Measurements from ENCODE around the gene TRIO.

Gene TRIO

DNA sequence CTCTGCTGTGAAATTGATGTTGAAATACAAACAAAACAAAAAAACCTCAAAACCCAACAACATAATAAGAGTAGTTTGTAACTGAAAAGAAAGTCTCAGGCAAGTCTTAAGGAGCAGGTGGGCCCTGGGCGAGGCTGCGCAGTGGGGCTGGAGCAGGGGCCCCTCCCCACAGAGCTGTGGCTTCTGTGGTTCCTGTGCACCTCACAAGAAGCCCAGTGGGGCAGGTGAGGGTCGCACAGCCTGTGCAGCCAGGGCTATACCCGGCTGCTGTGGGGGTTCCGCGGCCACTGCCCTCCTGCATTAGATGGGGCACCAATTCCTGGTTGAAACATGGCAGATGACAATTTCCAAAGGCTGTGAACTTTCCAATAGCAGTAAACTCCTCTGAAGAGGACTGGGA, 75.3 kb downstream of the TRIO start:
- no peak for DNase-seq (ENCODE audit: low read depth)
- H3K4me3 ChIP-seq (ENCODE audit: control insufficient read depth, low read depth, low read length): no peak overlapping the region
- TF ChIP-seq, protein P1, sequence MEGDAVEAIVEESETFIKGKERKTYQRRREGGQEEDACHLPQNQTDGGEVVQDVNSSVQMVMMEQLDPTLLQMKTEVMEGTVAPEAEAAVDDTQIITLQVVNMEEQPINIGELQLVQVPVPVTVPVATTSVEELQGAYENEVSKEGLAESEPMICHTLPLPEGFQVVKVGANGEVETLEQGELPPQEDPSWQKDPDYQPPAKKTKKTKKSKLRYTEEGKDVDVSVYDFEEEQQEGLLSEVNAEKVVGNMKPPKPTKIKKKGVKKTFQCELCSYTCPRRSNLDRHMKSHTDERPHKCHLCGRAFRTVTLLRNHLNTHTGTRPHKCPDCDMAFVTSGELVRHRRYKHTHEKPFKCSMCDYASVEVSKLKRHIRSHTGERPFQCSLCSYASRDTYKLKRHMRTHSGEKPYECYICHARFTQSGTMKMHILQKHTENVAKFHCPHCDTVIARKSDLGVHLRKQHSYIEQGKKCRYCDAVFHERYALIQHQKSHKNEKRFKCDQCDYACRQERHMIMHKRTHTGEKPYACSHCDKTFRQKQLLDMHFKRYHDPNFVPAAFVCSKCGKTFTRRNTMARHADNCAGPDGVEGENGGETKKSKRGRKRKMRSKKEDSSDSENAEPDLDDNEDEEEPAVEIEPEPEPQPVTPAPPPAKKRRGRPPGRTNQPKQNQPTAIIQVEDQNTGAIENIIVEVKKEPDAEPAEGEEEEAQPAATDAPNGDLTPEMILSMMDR (conservative IDR thresholded peaks at IDR 0.05; ENCODE audit: control insufficient read depth, insufficient read depth, low read depth, low read length): no peak

DNA sequence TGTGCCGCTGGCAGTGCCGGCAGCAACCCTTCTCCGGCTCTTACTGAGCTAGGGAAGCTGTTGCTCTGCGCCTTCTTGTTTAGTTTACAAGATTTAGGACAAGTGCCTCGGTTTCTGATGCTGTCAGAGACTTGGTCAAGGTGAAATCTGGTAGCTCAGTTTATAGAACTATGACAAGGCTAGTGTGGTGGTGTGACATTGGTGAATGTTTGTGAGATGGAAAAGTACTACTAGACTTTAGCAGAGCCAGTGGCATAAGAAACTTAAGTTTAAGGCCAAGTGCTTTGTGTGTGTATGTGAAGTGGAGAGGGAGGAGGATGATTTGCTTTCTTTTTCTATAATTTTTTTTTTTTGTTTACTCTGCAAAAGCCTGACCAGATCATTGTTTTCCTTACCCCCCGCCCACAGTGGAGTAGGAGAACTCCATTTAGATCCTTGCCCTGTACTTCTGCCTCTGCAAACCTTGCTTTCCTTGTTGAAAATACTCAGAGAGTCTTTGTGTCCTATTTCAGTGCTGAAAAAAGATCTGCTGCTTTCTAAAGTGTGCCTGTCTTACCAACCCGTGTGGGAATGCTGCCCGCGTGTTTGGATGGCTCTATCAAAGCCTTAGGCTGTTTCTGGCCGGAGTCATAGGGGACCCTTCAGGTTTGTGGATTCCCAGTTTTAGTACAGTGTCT, 75.9 kb downstream of the TRIO start:
- TF ChIP-seq, protein P1 (conservative IDR thresholded peaks at IDR 0.05; ENCODE audit: control insufficient read depth, insufficient read depth, low read depth, low read length): no peak
- H3K4me3 ChIP-seq (ENCODE audit: control insufficient read depth, low read depth, low read length): no peak overlapping the region
- peak; percentile 28 for DNase-seq (ENCODE audit: low read depth)

DNA sequence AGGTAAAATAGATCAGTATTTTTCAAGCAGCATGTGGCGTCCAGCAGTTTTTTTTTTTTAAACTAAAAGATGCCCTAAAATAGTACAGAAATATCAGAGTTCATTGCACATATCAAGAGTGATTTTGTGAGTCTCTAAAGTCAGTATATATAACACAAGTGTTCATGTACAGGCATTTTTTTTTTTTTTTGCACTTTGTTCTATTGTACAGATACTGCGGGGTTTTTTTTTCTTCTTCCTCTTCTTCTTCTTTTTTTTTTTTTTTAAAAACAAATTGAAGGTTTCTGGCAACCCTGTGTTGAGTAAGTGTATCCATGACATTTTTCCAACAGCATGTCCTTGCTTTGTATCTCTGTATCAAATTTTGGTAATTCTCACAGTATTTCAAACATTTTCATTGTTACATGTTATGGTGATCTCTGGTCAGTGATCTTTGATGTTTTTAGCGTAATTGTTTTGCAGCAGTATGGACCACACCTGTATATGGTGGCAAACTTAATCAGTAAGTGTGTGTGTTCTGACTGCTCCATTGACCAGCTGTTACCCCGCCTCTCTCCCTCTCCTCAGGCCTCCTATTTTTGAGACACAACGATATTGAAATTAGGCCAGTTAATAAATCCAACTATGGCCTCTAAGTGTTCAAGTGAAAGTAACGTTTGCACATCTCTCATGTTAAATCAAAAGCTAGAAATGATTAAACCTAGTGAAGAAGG, 76.8 kb downstream of the TRIO start:
- DNase-seq (ENCODE audit: low read depth): no peak
- TF ChIP-seq, protein P1 (conservative IDR thresholded peaks at IDR 0.05; ENCODE audit: control insufficient read depth, insufficient read depth, low read depth, low read length): no peak
- H3K4me3 ChIP-seq (ENCODE audit: control insufficient read depth, low read depth, low read length): no peak overlapping the region

DNA sequence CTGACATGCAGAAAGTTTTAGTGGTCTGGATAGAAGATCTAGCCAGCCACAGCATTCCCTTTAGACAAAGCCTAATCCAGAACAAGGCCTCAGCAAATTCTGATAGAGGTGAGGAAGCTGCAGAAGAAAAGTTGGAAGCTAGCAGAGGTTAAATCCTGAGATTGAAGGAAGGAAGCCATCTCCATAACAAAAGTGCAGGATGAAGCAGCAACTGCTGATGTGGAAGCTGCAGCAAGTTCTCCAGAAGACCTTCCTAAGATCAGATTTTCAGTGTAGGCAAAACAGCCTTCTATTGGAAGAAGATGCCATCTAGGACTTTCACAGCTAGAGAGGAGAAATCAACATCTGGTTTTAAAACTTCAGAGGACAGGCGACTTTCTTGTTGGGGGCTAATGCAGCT, 77.5 kb downstream of the TRIO start:
- TF ChIP-seq, protein P1 (conservative IDR thresholded peaks at IDR 0.05; ENCODE audit: control insufficient read depth, insufficient read depth, low read depth, low read length): no peak
- no peak for DNase-seq (ENCODE audit: low read depth)
- no peak overlapping the region for H3K4me3 ChIP-seq (ENCODE audit: control insufficient read depth, low read depth, low read length)

DNA sequence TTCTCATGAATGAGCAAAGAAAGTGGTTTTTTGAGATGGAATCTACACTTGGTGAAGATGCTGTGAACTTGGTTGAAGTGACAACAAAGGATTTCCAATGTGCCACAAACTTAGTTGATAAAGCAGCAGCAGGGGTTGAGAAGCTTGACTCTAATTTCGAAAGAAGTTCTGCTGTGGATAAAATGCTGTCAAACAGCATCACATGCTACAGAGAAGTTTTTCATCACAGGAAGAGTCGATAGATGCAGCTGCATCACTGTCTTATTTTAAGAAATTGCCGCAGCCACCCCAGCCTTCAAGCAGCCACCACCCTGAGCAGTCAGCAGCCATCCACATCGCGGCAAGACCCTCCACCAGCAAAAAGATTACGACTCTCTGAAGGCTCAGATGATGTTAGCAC, 78.6 kb downstream of the TRIO start:
- DNase-seq (ENCODE audit: low read depth): no peak
- no peak overlapping the region for H3K4me3 ChIP-seq (ENCODE audit: control insufficient read depth, low read depth, low read length)
- TF ChIP-seq, protein P1 (conservative IDR thresholded peaks at IDR 0.05; ENCODE audit: control insufficient read depth, insufficient read depth, low read depth, low read length): no peak

DNA sequence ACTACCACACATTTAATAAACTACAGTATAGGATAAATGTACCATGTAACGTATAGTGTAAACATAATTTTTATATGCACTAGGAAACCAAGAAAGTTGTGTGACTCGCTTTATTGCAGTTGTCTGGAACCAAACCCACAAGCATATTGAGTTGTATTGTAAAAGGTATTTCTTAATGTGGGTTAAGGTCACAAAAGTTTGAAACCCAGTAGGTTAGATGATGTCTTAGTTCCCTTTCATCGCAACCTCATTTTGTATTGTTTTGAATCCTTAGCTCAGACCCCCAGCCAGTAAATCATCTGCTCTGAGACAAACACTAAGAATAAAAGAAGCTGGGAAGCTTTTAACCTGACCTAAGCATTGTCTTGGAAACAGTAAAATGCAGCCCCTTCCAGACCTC, 79.1 kb downstream of the TRIO start:
- no peak for DNase-seq (ENCODE audit: low read depth)
- TF ChIP-seq, protein P1 (conservative IDR thresholded peaks at IDR 0.05; ENCODE audit: control insufficient read depth, insufficient read depth, low read depth, low read length): no peak
- H3K4me3 ChIP-seq (ENCODE audit: control insufficient read depth, low read depth, low read length): no peak overlapping the region

All from fibroblast of mammary gland (primary cell).